Effector memory CD4-positive, alpha-beta T cell (primary cell): ENCODE measurements around the gene RRBP1.

Source experiments
- DNase-seq, 3 donors: peaks; one replicate each; pipeline ENCODE4 v3.0.0-alpha.2; 2020
- H3K27ac ChIP-seq: 2 replicates; pipeline ENCODE4 v1.7.0; 2013; ENCODE audit warnings: mild to moderate bottlenecking, low read length, moderate library complexity; ENCODE audit not compliant: insufficient read depth, poor library complexity, severe bottlenecking
- H3K27me3 ChIP-seq: replicated peaks from 2 replicates; pipeline ENCODE4 v1.7.0; 2013; ENCODE audit warnings: mild to moderate bottlenecking, low read length; ENCODE audit not compliant: insufficient read depth, control insufficient read depth, poor library complexity, severe bottlenecking
- H3K36me3 ChIP-seq: 2 replicates; pipeline ENCODE4 v1.7.0; 2013; ENCODE audit warnings: mild to moderate bottlenecking, low read length, moderate library complexity; ENCODE audit not compliant: control insufficient read depth, insufficient read depth
- H3K4me1 ChIP-seq: 2 replicates; pipeline ENCODE4 v1.7.0; 2013; ENCODE audit warnings: low read length, mild to moderate bottlenecking; ENCODE audit not compliant: control insufficient read depth, insufficient read depth, poor library complexity, severe bottlenecking
- H3K4me3 ChIP-seq: 2 replicates; pipeline ENCODE4 v1.7.0; 2013; ENCODE audit warnings: low read length, low read depth, mild to moderate bottlenecking; ENCODE audit not compliant: insufficient read depth, poor library complexity, severe bottlenecking
- H3K9me3 ChIP-seq: 2 replicates; pipeline ENCODE4 v1.7.0; 2013; ENCODE audit warnings: mild to moderate bottlenecking, low read length, moderate library complexity; ENCODE audit not compliant: control insufficient read depth

The RRBP1 gene

GRCh38 chr20:17651129-17651759, 30.8 kb downstream of the RRBP1 start:
- no peak for DNase-seq
- H3K4me3 ChIP-seq, result no peak overlapping the region
- no peaks in the 10 kb centered on the region for H3K27me3 ChIP-seq
- H3K4me1 ChIP-seq, result no peaks in the 10 kb centered on the region
- H3K36me3 ChIP-seq, result no peaks in the 10 kb centered on the region
- no peak overlapping the region for H3K27ac ChIP-seq
- H3K9me3 ChIP-seq, result no peaks in the 10 kb centered on the region

DNA sequence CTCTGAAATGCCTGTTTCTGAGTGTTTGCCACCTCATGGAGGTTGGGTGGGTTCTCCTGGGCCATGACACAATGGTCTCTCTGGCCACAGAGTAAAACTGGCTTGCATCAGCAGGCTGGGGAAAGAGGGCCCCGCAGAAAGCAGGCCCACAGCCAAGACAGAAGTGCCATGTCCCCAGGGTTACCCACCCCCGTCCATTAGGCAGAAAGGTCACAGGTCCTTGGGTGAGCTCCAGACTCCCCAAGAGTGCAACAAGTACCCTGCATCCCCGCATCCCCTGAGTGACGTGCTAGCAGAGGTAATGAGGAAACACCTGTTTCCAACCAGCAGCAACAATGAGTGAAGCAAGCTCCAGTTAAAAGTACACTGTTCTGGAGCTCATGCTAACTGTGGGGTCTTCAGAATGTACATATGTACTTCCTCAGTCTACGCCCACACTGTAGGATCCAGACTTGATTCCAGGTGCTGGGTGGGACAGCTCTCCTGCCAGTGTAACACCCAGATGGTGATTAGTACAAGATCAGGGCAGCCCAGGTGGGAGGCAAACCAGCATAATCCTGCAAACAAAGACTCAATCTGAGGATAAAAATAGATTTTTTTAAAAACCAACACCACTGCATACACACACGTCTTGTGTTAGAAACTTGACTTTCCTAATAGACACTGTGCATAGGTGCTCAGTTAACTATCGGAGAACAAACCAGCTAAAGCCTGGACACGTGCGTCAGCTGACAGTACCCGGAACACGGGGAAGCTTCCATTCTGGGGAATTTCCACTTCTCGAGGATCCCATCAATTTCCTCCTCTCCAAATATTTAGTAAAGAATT, 31.5 kb downstream of the RRBP1 start:
- Histone ChIP-seq H3K9me3 (no peaks in the 10 kb centered on the region), H3K27ac (no peak overlapping the region), H3K36me3 (no peaks in the 10 kb centered on the region), H3K4me3 (no peak overlapping the region), H3K27me3 (no peaks in the 10 kb centered on the region), H3K4me1 (no peaks in the 10 kb centered on the region)
- no peak for DNase-seq

DNA sequence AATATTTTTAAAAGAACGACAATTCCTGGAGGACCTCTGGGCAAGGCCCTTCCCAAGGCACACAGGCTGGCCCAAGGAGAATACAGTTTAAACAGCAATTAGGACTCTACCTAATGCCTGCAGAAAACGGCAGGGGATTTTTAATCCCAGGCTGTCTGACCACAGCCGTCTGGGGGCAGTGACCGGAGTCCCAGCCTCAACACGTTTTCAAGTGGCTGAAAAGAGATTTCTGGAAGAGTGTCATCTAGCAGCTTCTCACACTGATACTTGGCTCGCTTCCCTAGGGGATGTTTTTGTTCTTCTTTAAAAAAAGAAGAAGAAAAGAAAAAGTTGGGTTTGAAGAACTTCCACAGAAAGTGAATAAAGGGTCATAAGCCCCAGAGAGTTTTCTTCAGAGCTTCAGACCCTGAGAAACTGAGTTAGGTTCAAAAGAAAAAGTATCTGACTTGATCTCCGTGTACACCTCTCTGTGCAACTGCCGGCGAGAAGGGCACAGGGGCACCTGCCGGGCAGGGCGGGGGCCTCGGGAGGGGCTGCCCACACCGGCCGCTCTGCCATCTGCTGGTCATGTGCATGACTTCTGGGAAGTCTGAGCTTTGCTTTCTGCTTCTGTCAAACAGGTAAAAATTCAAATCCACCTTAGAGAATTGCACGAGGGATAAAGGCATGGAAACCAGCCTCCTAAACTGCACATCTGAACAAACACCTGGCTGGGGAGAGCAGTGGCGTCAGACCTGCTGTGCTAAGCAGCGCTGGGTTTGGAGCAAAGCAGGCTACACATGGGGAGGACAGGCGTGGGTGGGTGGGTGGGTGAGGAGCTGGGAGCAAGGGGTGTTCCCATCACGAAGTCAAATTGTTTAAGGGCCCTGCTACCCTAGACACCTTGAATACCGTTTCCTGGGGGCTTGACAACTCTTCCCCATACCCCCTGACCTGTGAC, 33.0 kb downstream of the RRBP1 start:
- DNase-seq, result no peak
- Histone ChIP-seq H3K36me3 (no peaks in the 10 kb centered on the region), H3K4me1 (no peaks in the 10 kb centered on the region), H3K4me3 (no peak overlapping the region), H3K27ac (no peak overlapping the region), H3K9me3 (no peaks in the 10 kb centered on the region), H3K27me3 (no peaks in the 10 kb centered on the region)

DNA sequence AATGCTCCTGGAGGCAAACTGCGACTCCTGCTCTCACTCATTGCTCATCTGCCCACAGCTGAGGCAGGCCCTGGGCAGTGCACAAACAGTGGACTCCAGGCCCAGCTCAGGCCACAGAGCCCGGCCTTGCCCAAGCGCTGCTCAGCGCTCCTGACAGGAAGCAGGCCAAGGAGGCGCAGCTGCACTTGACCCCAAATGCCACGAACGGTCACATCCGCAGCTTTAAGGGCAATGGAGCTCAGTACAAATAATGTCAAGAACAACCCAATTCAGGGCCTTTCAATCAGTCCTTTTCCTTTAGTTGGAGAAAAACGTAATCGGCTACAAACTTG, 33.8 kb downstream of the RRBP1 start:
- Histone ChIP-seq H3K4me1 (no peaks in the 10 kb centered on the region), H3K36me3 (no peaks in the 10 kb centered on the region), H3K4me3 (no peak overlapping the region), H3K27me3 (no peaks in the 10 kb centered on the region), H3K9me3 (no peaks in the 10 kb centered on the region), H3K27ac (no peak overlapping the region)
- no peak for DNase-seq

- Histone ChIP-seq H3K9me3 (no peaks in the 10 kb centered on the region), H3K27me3 (no peaks in the 10 kb centered on the region), H3K27ac (no peak overlapping the region), H3K36me3 (no peaks in the 10 kb centered on the region), H3K4me3 (no peak overlapping the region), H3K4me1 (no peaks in the 10 kb centered on the region)
- no peak for DNase-seq
Observed at GRCh38 chr20:17647391-17648314, 34.4 kb downstream of the RRBP1 start.

DNA sequence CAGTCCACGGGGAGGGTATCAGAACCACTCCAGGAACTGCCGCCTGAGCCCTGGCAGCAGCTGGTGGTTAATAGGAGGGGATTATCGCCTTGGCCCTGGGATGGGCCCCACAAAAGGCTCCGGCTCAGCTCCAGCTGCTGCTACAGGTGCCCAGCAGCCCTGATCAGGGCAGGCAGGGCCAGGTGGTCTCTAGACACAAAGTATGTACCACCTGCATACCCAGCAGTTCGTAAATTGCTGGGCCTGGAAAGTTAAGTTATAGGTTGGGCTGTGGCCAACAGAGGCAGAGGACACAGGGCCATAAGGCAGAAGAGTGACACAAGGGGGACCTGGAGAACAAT, 35.1 kb downstream of the RRBP1 start:
- Histone ChIP-seq H3K9me3 (no peaks in the 10 kb centered on the region), H3K4me1 (no peaks in the 10 kb centered on the region), H3K27ac (no peak overlapping the region), H3K4me3 (no peak overlapping the region), H3K36me3 (no peaks in the 10 kb centered on the region), H3K27me3 (no peaks in the 10 kb centered on the region)
- DNase-seq, result no peak

GRCh38 chr20:17646209-17646960, 35.7 kb downstream of the RRBP1 start:
- Histone ChIP-seq H3K4me3 (no peak overlapping the region), H3K27me3 (no peaks in the 10 kb centered on the region), H3K4me1 (no peaks in the 10 kb centered on the region), H3K9me3 (no peaks in the 10 kb centered on the region), H3K27ac (no peak overlapping the region), H3K36me3 (peaks cover 5% of the 10 kb centered on the region)
- DNase-seq, result no peak

- Histone ChIP-seq H3K4me3 (no peak overlapping the region), H3K4me1 (no peaks in the 10 kb centered on the region), H3K36me3 (peaks cover 12% of the 10 kb centered on the region), H3K27me3 (no peaks in the 10 kb centered on the region), H3K9me3 (no peaks in the 10 kb centered on the region), H3K27ac (no peak overlapping the region)
- DNase-seq, result no peak
Observed at GRCh38 chr20:17645546-17646208, 36.4 kb downstream of the RRBP1 start.
